ENCODE measurements around the gene TMCC3.
A peak's percentile ranks its signal among the peaks of the same experiment; 100 is the strongest.
"Not testable (repeated sequence)": the region's sequence is repeated elsewhere in the genome, so short reads cannot be mapped to it uniquely, and the experiment has no call there.

The TMCC3 gene

GRCh38 chr12:94650143-94651056 lies at the start of gene TMCC3:
TMCC3 (minus strand) TSS chr12:94650557; CDS start chr12:94650430, 127 bp downstream.
- peak; percentile 42 to 59 for DNase-seq

GRCh38 chr12:94699801-94700200 lies 49.4 kb upstream of the TMCC3 start:
- DNase-seq: no peak

- DNase-seq: no peak
These were observed 48.2 kb upstream of the TMCC3 start for GRCh38 chr12:94698578-94698977.

- DNase-seq: peak in 1 of 2 experiments; percentile 6
These were observed 47.3 kb upstream of the TMCC3 start for GRCh38 chr12:94697631-94698030.

GRCh38 chr12:94694732-94695131 lies 44.4 kb upstream of the TMCC3 start:
- DNase-seq: no peak

- DNase-seq: not testable (repeated sequence)
These were observed 42.5 kb upstream of the TMCC3 start for GRCh38 chr12:94692826-94693225.

- no peak for DNase-seq
These were observed 39.9 kb upstream of the TMCC3 start for GRCh38 chr12:94690198-94690771.

GRCh38 chr12:94689646-94690036 lies 39.3 kb upstream of the TMCC3 start:
- no peak for DNase-seq

GRCh38 chr12:94689002-94689645 lies 38.8 kb upstream of the TMCC3 start:
- DNase-seq: no peak

GRCh38 chr12:94687891-94688290 lies 37.5 kb upstream of the TMCC3 start:
- DNase-seq: no peak

GRCh38 chr12:94686834-94687628 lies 36.7 kb upstream of the TMCC3 start:
- no peak for DNase-seq

GRCh38 chr12:94684416-94685142 lies 34.2 kb upstream of the TMCC3 start:
- DNase-seq: no peak

GRCh38 chr12:94679554-94680195 lies 29.3 kb upstream of the TMCC3 start:
- no peak for DNase-seq

GRCh38 chr12:94678849-94679248 lies 28.5 kb upstream of the TMCC3 start:
- no peak for DNase-seq

GRCh38 chr12:94678379-94678778 lies 28.0 kb upstream of the TMCC3 start:
- DNase-seq: no peak

- no peak for DNase-seq
These were observed 27.4 kb upstream of the TMCC3 start for GRCh38 chr12:94677778-94678177.

GRCh38 chr12:94676922-94677321 lies 26.6 kb upstream of the TMCC3 start:
- no peak for DNase-seq

GRCh38 chr12:94676031-94676641 lies 25.8 kb upstream of the TMCC3 start:
- no peak for DNase-seq

- no peak for DNase-seq
These were observed 24.5 kb upstream of the TMCC3 start for GRCh38 chr12:94674835-94675234.

GRCh38 chr12:94674051-94674451 lies 23.7 kb upstream of the TMCC3 start:
- DNase-seq: no peak

GRCh38 chr12:94673496-94673895 lies 23.1 kb upstream of the TMCC3 start:
- DNase-seq: no peak

Measured in NCI-H2081 (cell line).